Parietal lobe (tissue), 1 donor: ENCODE data around the gene IGFBP2. TPM values are rescaled to one million over a fixed set of nuclear protein-coding genes. Genes with fewer than 3 reads are reported as not detected.

Source experiments
- total RNA-seq: library from RNA; depleted of rRNA; stranded (reverse); fragments of >200 nt; gene quantifications from one replicate; pipeline ENCODE4 v1.2.3, GENCODE V29; 2014

Gene IGFBP2
- 124 TPM for total RNA-seq

GRCh38 chr2:216632952-216633615 is at the start of gene IGFBP2:
Gene IGFBP2 (plus strand): TSS chr2:216633420. CDS start chr2:216633524, 104 bp downstream.

GRCh38 chr2:216695401-216695821 is 62.2 kb downstream of the IGFBP2 start, which contains the start of gene IGFBP5:
Gene IGFBP5 (minus strand): TSS chr2:216695549. CDS start chr2:216694775, 774 bp downstream.

Other genes starting within 250 kb of the IGFBP2 start
- 35.4 TPM for gene SMARCAL1, start 220.9 kb upstream of the IGFBP2 start, total RNA-seq
- gene RPL37A, start 134.6 kb upstream of the IGFBP2 start, total RNA-seq: 1,842 TPM
- gene IGFBP5, start 62.1 kb downstream of the IGFBP2 start, total RNA-seq: 11.6 TPM
- not detected for gene TNP1, start 226.6 kb downstream of the IGFBP2 start, total RNA-seq